ENCODE measurements around the gene FOXN4.

FOXN4 gene

GRCh38 chr12:109261087-109261486 lies 48.0 kb downstream of the FOXN4 start:
- no peaks in the 10 kb centered on the region for H3K79me2 ChIP-seq
- H3K36me3 ChIP-seq (ENCODE audit: control insufficient read depth, insufficient read depth, low read length), result no peaks in the 10 kb centered on the region
- no peak overlapping the region for H3K4me2 ChIP-seq (ENCODE audit: low read length)
- no peaks in the 10 kb centered on the region for H3K9me3 ChIP-seq (ENCODE audit: control insufficient read depth, low read length)
- H3K4me3 ChIP-seq (ENCODE audit: low read depth, low read length), result no peak overlapping the region
- no peaks in the 10 kb centered on the region for H3K27me3 ChIP-seq (ENCODE audit: control insufficient read depth, insufficient read depth, low read length)
- no peak overlapping the region for H3K27ac ChIP-seq
- H3K9ac ChIP-seq, result no peak overlapping the region
- no peak overlapping the region for H2AFZ ChIP-seq
- no peaks in the 10 kb centered on the region for H3K4me1 ChIP-seq
- TF ChIP-seq CTCF (IDR thresholded peaks at IDR 0.05), result no peak

- H3K9me3 ChIP-seq (ENCODE audit: control insufficient read depth, low read length), result no peaks in the 10 kb centered on the region
- H3K4me2 ChIP-seq (ENCODE audit: low read length), result no peak overlapping the region
- no peak overlapping the region for H3K4me3 ChIP-seq (ENCODE audit: low read depth, low read length)
- TF ChIP-seq CTCF (IDR thresholded peaks at IDR 0.05), result no peak
- no peak overlapping the region for H3K9ac ChIP-seq
- no peaks in the 10 kb centered on the region for H3K36me3 ChIP-seq (ENCODE audit: control insufficient read depth, insufficient read depth, low read length)
- no peaks in the 10 kb centered on the region for H3K27me3 ChIP-seq (ENCODE audit: control insufficient read depth, insufficient read depth, low read length)
- H3K4me1 ChIP-seq, result no peaks in the 10 kb centered on the region
- H2AFZ ChIP-seq, result no peak overlapping the region
- H3K79me2 ChIP-seq, result no peaks in the 10 kb centered on the region
- no peak overlapping the region for H3K27ac ChIP-seq
These were observed 49.6 kb downstream of the FOXN4 start for GRCh38 chr12:109259545-109259895.

- no peak overlapping the region for H3K27ac ChIP-seq
- H3K79me2 ChIP-seq, result no peaks in the 10 kb centered on the region
- no peak overlapping the region for H3K9ac ChIP-seq
- no peaks in the 10 kb centered on the region for H3K36me3 ChIP-seq (ENCODE audit: control insufficient read depth, insufficient read depth, low read length)
- no peak for TF ChIP-seq CTCF (IDR thresholded peaks at IDR 0.05)
- H3K4me2 ChIP-seq (ENCODE audit: low read length), result no peak overlapping the region
- no peaks in the 10 kb centered on the region for H3K27me3 ChIP-seq (ENCODE audit: control insufficient read depth, insufficient read depth, low read length)
- H3K4me1 ChIP-seq, result no peaks in the 10 kb centered on the region
- H3K9me3 ChIP-seq (ENCODE audit: control insufficient read depth, low read length), result no peaks in the 10 kb centered on the region
- H2AFZ ChIP-seq, result no peak overlapping the region
- no peak overlapping the region for H3K4me3 ChIP-seq (ENCODE audit: low read depth, low read length)
These were observed 50.2 kb downstream of the FOXN4 start for GRCh38 chr12:109258607-109259544.

- Histone ChIP-seq H3K4me1 (no peaks in the 10 kb centered on the region), H3K79me2 (no peaks in the 10 kb centered on the region), H3K4me3 (ENCODE audit: low read depth, low read length) (no peak overlapping the region), H3K36me3 (ENCODE audit: control insufficient read depth, insufficient read depth, low read length) (no peaks in the 10 kb centered on the region), H3K9ac (no peak overlapping the region), H2AFZ (no peak overlapping the region), H3K9me3 (ENCODE audit: control insufficient read depth, low read length) (no peaks in the 10 kb centered on the region), H3K4me2 (ENCODE audit: low read length) (no peak overlapping the region), H3K27me3 (ENCODE audit: control insufficient read depth, insufficient read depth, low read length) (no peaks in the 10 kb centered on the region), H3K27ac (no peak overlapping the region)
- TF ChIP-seq CTCF (IDR thresholded peaks at IDR 0.05), result no peak
These were observed 50.9 kb downstream of the FOXN4 start for GRCh38 chr12:109258201-109258600.

- Histone ChIP-seq H3K4me2 (ENCODE audit: low read length) (no peak overlapping the region), H3K4me1 (no peaks in the 10 kb centered on the region), H3K9ac (no peak overlapping the region), H2AFZ (no peak overlapping the region), H3K36me3 (ENCODE audit: control insufficient read depth, insufficient read depth, low read length) (no peaks in the 10 kb centered on the region), H3K27me3 (ENCODE audit: control insufficient read depth, insufficient read depth, low read length) (no peaks in the 10 kb centered on the region), H3K9me3 (ENCODE audit: control insufficient read depth, low read length) (no peaks in the 10 kb centered on the region), H3K4me3 (ENCODE audit: low read depth, low read length) (no peak overlapping the region), H3K27ac (no peak overlapping the region), H3K79me2 (no peaks in the 10 kb centered on the region)
- no peak for TF ChIP-seq CTCF (IDR thresholded peaks at IDR 0.05)
These were observed 53.1 kb downstream of the FOXN4 start for GRCh38 chr12:109256011-109256410.

Measured in parathyroid adenoma (tissue), 2 donors.